Hepatocyte (in vitro differentiated cells): Measurements from ENCODE around the gene COL4A2.

Experiments
- EZH2 ChIP-seq: fragments of 200-600 bp; sonication (generic); IDR thresholded peaks from 2 replicates; pipeline ENCODE4 v1.6.1; 2016; ENCODE audit warnings: antibody characterized with exemption, mild to moderate bottlenecking, borderline replicate concordance
- EZH2phosphoT487 ChIP-seq: fragments of 200-600 bp; sonication (generic); IDR thresholded peaks from one replicate; pipeline ENCODE4 v1.6.1; 2018; ENCODE audit warnings: antibody characterized with exemption, mild to moderate bottlenecking, low read depth, moderate library complexity; ENCODE audit not compliant: unreplicated experiment, severe bottlenecking
- TF ChIP-seq, protein P1 (sequence below): fragments of 200-600 bp; sonication (generic); IDR thresholded peaks from 2 replicates; pipeline ENCODE4 v1.5.1; 2016; ENCODE audit warnings: antibody characterized with exemption, mild to moderate bottlenecking; ENCODE audit not compliant: poor library complexity

- TF ChIP-seq, protein P1, sequence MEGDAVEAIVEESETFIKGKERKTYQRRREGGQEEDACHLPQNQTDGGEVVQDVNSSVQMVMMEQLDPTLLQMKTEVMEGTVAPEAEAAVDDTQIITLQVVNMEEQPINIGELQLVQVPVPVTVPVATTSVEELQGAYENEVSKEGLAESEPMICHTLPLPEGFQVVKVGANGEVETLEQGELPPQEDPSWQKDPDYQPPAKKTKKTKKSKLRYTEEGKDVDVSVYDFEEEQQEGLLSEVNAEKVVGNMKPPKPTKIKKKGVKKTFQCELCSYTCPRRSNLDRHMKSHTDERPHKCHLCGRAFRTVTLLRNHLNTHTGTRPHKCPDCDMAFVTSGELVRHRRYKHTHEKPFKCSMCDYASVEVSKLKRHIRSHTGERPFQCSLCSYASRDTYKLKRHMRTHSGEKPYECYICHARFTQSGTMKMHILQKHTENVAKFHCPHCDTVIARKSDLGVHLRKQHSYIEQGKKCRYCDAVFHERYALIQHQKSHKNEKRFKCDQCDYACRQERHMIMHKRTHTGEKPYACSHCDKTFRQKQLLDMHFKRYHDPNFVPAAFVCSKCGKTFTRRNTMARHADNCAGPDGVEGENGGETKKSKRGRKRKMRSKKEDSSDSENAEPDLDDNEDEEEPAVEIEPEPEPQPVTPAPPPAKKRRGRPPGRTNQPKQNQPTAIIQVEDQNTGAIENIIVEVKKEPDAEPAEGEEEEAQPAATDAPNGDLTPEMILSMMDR, result no peak
- TF ChIP-seq EZH2, result no peak
- no peak for TF ChIP-seq EZH2phosphoT487
Observed at GRCh38 chr13:110279684-110280083, 27.4 kb upstream of the COL4A2 start.
